HuH-7.5 (cell line): Measurements from ENCODE around the gene KMT5B.

Experiments used
- DNase-seq: peaks from one replicate; pipeline ENCODE4 v3.0.0; 2011; ENCODE audit warnings: low spot score

KMT5B gene

GRCh38 chr11:68117853-68118470 is 95.1 kb downstream of the KMT5B start:
- no peak for DNase-seq

DNA sequence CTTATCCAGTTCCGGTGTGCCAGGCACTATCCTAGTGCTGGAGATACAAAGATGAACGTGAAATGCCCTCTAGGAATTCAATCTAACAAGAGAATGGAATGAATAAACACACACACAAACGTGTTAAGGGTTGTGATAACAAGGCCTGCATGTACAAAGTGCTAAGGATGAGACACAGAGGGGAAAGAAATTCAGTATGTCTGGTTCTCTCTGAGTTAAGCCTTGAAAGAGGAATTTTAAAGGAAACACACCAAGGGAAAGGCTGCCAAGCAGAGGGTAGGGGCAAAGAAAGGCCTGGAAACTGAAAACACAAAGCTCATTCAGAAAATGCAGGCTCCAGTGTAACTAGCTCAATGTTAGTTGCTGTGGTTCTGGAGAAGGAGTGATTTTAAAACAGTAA is 96.1 kb downstream of the KMT5B start:
- DNase-seq, result no peak

DNA sequence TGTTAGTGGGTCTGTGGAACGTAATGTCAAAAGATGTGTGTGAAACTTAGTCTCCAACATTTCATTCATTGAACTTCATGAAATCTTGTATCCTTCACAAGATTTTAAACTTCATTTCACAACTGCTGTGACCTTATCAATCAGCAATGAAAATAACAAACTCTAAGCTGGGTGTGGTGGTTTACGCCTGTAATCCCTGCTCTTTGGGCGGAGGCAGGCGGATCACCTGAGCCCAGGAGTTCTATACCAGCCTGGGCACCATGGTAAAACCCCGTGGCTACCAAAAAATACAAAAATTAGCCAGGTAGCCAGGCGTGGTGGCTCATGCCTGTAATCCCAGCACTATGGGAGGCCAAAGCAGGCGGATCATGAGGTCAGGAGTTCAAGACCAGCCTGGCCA is 97.0 kb downstream of the KMT5B start:
- no peak for DNase-seq

- DNase-seq, result no peak
Measured at GRCh38 chr11:68115285-68115684, 97.8 kb downstream of the KMT5B start.

- DNase-seq, result no peak
Measured at GRCh38 chr11:68113986-68114385, 99.1 kb downstream of the KMT5B start.

DNA sequence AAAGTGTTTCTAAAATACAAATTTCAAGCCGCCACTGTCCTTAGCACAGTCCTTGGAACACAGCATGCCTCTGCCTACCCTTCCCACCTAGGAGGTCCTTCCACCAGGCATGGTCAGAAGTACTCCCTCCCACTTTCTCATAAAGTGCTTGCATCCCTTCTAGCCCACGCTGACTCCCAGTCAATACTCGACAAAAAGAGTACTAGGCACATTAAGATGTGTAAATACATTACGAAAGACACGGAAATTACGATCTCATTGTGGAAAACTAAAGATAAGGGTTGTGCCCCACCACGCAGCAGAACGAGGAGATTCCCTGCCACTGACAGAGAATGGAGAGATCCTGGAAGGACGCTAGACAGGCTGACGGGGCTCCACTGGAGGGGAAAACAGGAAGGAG is 105.4 kb downstream of the KMT5B start:
- peak; percentile 56 for DNase-seq

- peak; percentile 54 for DNase-seq
Measured at GRCh38 chr11:68106165-68106940, 106.7 kb downstream of the KMT5B start.
